ENCODE results near the gene MRPL34.

MRPL34 gene

GRCh38 chr19:17329366-17330261, 23.9 kb downstream of the MRPL34 start:
- Histone ChIP-seq H3K27ac (ENCODE audit: insufficient read depth, low read depth, low read length, poor library complexity, severe bottlenecking) (no peak overlapping the region), H3K4me1 (ENCODE audit: control insufficient read depth, insufficient read depth, low read length) (peaks cover 9% of the 10 kb centered on the region), H3K27me3 (ENCODE audit: control insufficient read depth, insufficient read depth, low read length, poor library complexity, severe bottlenecking) (peaks cover 12% of the 10 kb centered on the region), H3K9me3 (ENCODE audit: control insufficient read depth, low read length) (no peaks in the 10 kb centered on the region), H3K4me3 (ENCODE audit: insufficient read depth, low read depth, low read length) (no peak overlapping the region), H3K36me3 (ENCODE audit: control insufficient read depth, insufficient read depth, low read length) (peaks cover 9% of the 10 kb centered on the region)
- WGBS, 2 experiments: 88 to 90% methylated on average over 51 of the region's 51 CpGs

GRCh38 chr19:17330262-17331044, 24.8 kb downstream of the MRPL34 start:
- 92 to 94% methylated on average over 24 of the region's 24 CpGs for WGBS, 2 experiments
- Histone ChIP-seq H3K27me3 (ENCODE audit: control insufficient read depth, insufficient read depth, low read length, poor library complexity, severe bottlenecking) (peaks cover 12% of the 10 kb centered on the region), H3K27ac (ENCODE audit: insufficient read depth, low read depth, low read length, poor library complexity, severe bottlenecking) (no peak overlapping the region), H3K9me3 (ENCODE audit: control insufficient read depth, low read length) (no peaks in the 10 kb centered on the region), H3K4me1 (ENCODE audit: control insufficient read depth, insufficient read depth, low read length) (peaks cover 9% of the 10 kb centered on the region), H3K36me3 (ENCODE audit: control insufficient read depth, insufficient read depth, low read length) (peaks cover 5% of the 10 kb centered on the region), H3K4me3 (ENCODE audit: insufficient read depth, low read depth, low read length) (no peak overlapping the region)

GRCh38 chr19:17331045-17331558, 25.4 kb downstream of the MRPL34 start:
- Histone ChIP-seq H3K27me3 (ENCODE audit: control insufficient read depth, insufficient read depth, low read length, poor library complexity, severe bottlenecking) (peaks cover 12% of the 10 kb centered on the region), H3K4me1 (ENCODE audit: control insufficient read depth, insufficient read depth, low read length) (peaks cover 9% of the 10 kb centered on the region), H3K27ac (ENCODE audit: insufficient read depth, low read depth, low read length, poor library complexity, severe bottlenecking) (no peak overlapping the region), H3K4me3 (ENCODE audit: insufficient read depth, low read depth, low read length) (no peak overlapping the region), H3K9me3 (ENCODE audit: control insufficient read depth, low read length) (no peaks in the 10 kb centered on the region), H3K36me3 (ENCODE audit: control insufficient read depth, insufficient read depth, low read length) (peaks cover 5% of the 10 kb centered on the region)
- WGBS, 2 experiments: 90 to 94% methylated on average over 13 of the region's 13 CpGs

GRCh38 chr19:17332360-17332676, 26.6 kb downstream of the MRPL34 start:
- H3K27me3 ChIP-seq (ENCODE audit: control insufficient read depth, insufficient read depth, low read length, poor library complexity, severe bottlenecking): peaks cover 12% of the 10 kb centered on the region
- no peaks in the 10 kb centered on the region for H3K9me3 ChIP-seq (ENCODE audit: control insufficient read depth, low read length)
- no peak overlapping the region for H3K4me3 ChIP-seq (ENCODE audit: insufficient read depth, low read depth, low read length)
- H3K36me3 ChIP-seq (ENCODE audit: control insufficient read depth, insufficient read depth, low read length): peaks cover 5% of the 10 kb centered on the region
- H3K27ac ChIP-seq (ENCODE audit: insufficient read depth, low read depth, low read length, poor library complexity, severe bottlenecking): no peak overlapping the region
- H3K4me1 ChIP-seq (ENCODE audit: control insufficient read depth, insufficient read depth, low read length): peaks cover 1% of the 10 kb centered on the region
- 90 to 94% methylated on average over 8 of the region's 8 CpGs for WGBS, 2 experiments

GRCh38 chr19:17332677-17333581, 27.3 kb downstream of the MRPL34 start:
- H3K4me1 ChIP-seq (ENCODE audit: control insufficient read depth, insufficient read depth, low read length): peaks cover under 1% of the 10 kb centered on the region
- no peak overlapping the region for H3K4me3 ChIP-seq (ENCODE audit: insufficient read depth, low read depth, low read length)
- no peaks in the 10 kb centered on the region for H3K9me3 ChIP-seq (ENCODE audit: control insufficient read depth, low read length)
- 94 to 95% methylated on average over 45 of the region's 45 CpGs for WGBS, 2 experiments
- H3K27ac ChIP-seq (ENCODE audit: insufficient read depth, low read depth, low read length, poor library complexity, severe bottlenecking): no peak overlapping the region
- H3K36me3 ChIP-seq (ENCODE audit: control insufficient read depth, insufficient read depth, low read length): peaks cover 5% of the 10 kb centered on the region
- peaks cover 12% of the 10 kb centered on the region for H3K27me3 ChIP-seq (ENCODE audit: control insufficient read depth, insufficient read depth, low read length, poor library complexity, severe bottlenecking)

- Histone ChIP-seq H3K9me3 (ENCODE audit: control insufficient read depth, low read length) (no peaks in the 10 kb centered on the region), H3K36me3 (ENCODE audit: control insufficient read depth, insufficient read depth, low read length) (peaks cover 5% of the 10 kb centered on the region), H3K27ac (ENCODE audit: insufficient read depth, low read depth, low read length, poor library complexity, severe bottlenecking) (no peak overlapping the region), H3K4me1 (ENCODE audit: control insufficient read depth, insufficient read depth, low read length) (peaks cover 4% of the 10 kb centered on the region), H3K27me3 (ENCODE audit: control insufficient read depth, insufficient read depth, low read length, poor library complexity, severe bottlenecking) (peaks cover 9% of the 10 kb centered on the region), H3K4me3 (ENCODE audit: insufficient read depth, low read depth, low read length) (peak overlapping the region; percentile 86)
- WGBS, 2 experiments: 26 to 28% methylated on average over 52 of the region's 52 CpGs
Observed at GRCh38 chr19:17333611-17334413, 28.1 kb downstream of the MRPL34 start.

- H3K9me3 ChIP-seq (ENCODE audit: control insufficient read depth, low read length): no peaks in the 10 kb centered on the region
- no peaks in the 10 kb centered on the region for H3K27me3 ChIP-seq (ENCODE audit: control insufficient read depth, insufficient read depth, low read length, poor library complexity, severe bottlenecking)
- H3K4me3 ChIP-seq (ENCODE audit: insufficient read depth, low read depth, low read length): peak within 1 kb of the TSS; percentile 86
- H3K36me3 ChIP-seq (ENCODE audit: control insufficient read depth, insufficient read depth, low read length): peaks cover 5% of the 10 kb centered on the region
- peak within 1 kb of the TSS; percentile 57 for H3K27ac ChIP-seq (ENCODE audit: insufficient read depth, low read depth, low read length, poor library complexity, severe bottlenecking)
- H3K4me1 ChIP-seq (ENCODE audit: control insufficient read depth, insufficient read depth, low read length): peaks cover 4% of the 10 kb centered on the region
- WGBS, 2 experiments: 5% methylated on average over 84 to 86 of the region's 86 CpGs
Observed at GRCh38 chr19:17334414-17335409, 29.0 kb downstream of the MRPL34 start, which contains the start of gene ANO8. Gene ANO8, minus strand, starts transcription at chr19:17334855. Its CDS starts 185 bp downstream, at chr19:17334670.

GRCh38 chr19:17335575-17335974, 29.9 kb downstream of the MRPL34 start:
- 87 to 88% methylated on average over 10 of the region's 10 CpGs for WGBS, 2 experiments
- Histone ChIP-seq H3K27ac (ENCODE audit: insufficient read depth, low read depth, low read length, poor library complexity, severe bottlenecking) (no peak overlapping the region), H3K36me3 (ENCODE audit: control insufficient read depth, insufficient read depth, low read length) (peaks cover 5% of the 10 kb centered on the region), H3K9me3 (ENCODE audit: control insufficient read depth, low read length) (no peaks in the 10 kb centered on the region), H3K4me3 (ENCODE audit: insufficient read depth, low read depth, low read length) (no peak overlapping the region), H3K4me1 (ENCODE audit: control insufficient read depth, insufficient read depth, low read length) (peaks cover 4% of the 10 kb centered on the region), H3K27me3 (ENCODE audit: control insufficient read depth, insufficient read depth, low read length, poor library complexity, severe bottlenecking) (no peaks in the 10 kb centered on the region)
